PC-3 (cell line): ENCODE measurements around the gene TRPV5. TPM values are rescaled to one million over a fixed set of nuclear protein-coding genes. Genes with fewer than 3 reads are reported as not detected.
A peak's percentile ranks its signal among the peaks of the same experiment; 100 is the strongest.

Experiments used
- ATAC-seq: fragments of 200-7000 bp; cut with Tn5 transposase; 2 replicates; pipeline ENCODE4 v1.9.1; 2020; ENCODE audit warnings: mild to moderate bottlenecking, moderate library complexity
- BruUV-seq: library from RNA; stranded (reverse); fragments of 400-500 nt; replicated peaks from 2 replicates; lab custom pipeline; 2021; lab: Mats Ljungman, UMichigan
- CTCF ChIA-PET: fragments of 300-600 bp; sonication (Branson Sonifier 250); formaldehyde crosslinking; loops from one replicate; lab custom pipeline; 2022; ENCODE audit warnings: antibody characterized with exemption; lab: Charles Lee
- POLR2A ChIA-PET: fragments of 300-600 bp; sonication (Branson Sonifier 250); formaldehyde crosslinking; loops from one replicate; lab custom pipeline; 2022; ENCODE audit warnings: antibody characterized with exemption; ENCODE audit not compliant: unreplicated experiment; lab: Charles Lee
- DNase-seq: peaks from one replicate; pipeline ENCODE4 v3.0.0-alpha.2; 2015
- H2AFZ ChIP-seq: fragments of 300-600 bp; sonication (generic); 2 replicates; pipeline ENCODE4 v1.6.0; 2016; ENCODE audit warnings: antibody characterized with exemption, low read length
- H3F3A ChIP-seq: fragments of 300-600 bp; sonication (generic); one replicate; pipeline ENCODE4 v1.6.0; 2017; ENCODE audit warnings: antibody characterized with exemption, low read length, control low read depth, mild to moderate bottlenecking; ENCODE audit not compliant: unreplicated experiment
- H3K27ac ChIP-seq: fragments of 300-600 bp; sonication (generic); 2 replicates; pipeline ENCODE4 v1.5.1; 2016; ENCODE audit warnings: mild to moderate bottlenecking, low read length
- H3K27me3 ChIP-seq: fragments of 300-600 bp; sonication (generic); 2 replicates; pipeline ENCODE4 v1.6.1; 2016; ENCODE audit warnings: low read length, mixed read lengths
- H3K36me3 ChIP-seq: fragments of 300-600 bp; sonication (generic); 2 replicates; pipeline ENCODE4 v1.6.1; 2016; ENCODE audit warnings: low read depth, mixed run types, low read length, mixed read lengths
- H3K4me1 ChIP-seq: fragments of 300-600 bp; sonication (generic); 2 replicates; pipeline ENCODE4 v1.5.1; 2016; ENCODE audit warnings: low read length; ENCODE audit not compliant: insufficient read depth
- H3K4me2 ChIP-seq: fragments of 300-600 bp; sonication (generic); 2 replicates; pipeline ENCODE4 v1.6.0; 2016; ENCODE audit warnings: low read length
- H3K4me3 ChIP-seq: fragments of 300-600 bp; sonication (generic); 2 replicates; pipeline ENCODE4 v1.5.1; 2016; ENCODE audit warnings: mild to moderate bottlenecking, low read length, mixed read lengths
- H3K79me2 ChIP-seq: fragments of 300-600 bp; sonication (generic); 2 replicates; pipeline ENCODE4 v1.6.1; 2017; ENCODE audit warnings: low read length, mixed read lengths
- H3K9ac ChIP-seq: fragments of 300-600 bp; sonication (generic); 2 replicates; pipeline ENCODE4 v1.6.0; 2016; ENCODE audit warnings: mild to moderate bottlenecking, low read length
- H3K9me2 ChIP-seq: fragments of 300-600 bp; sonication (generic); replicated peaks from 2 replicates; pipeline ENCODE4 v1.6.1; 2016; ENCODE audit warnings: mixed run types, low read length, mixed read lengths
- H3K9me3 ChIP-seq: fragments of 300-600 bp; sonication (generic); 2 replicates; pipeline ENCODE4 v1.6.1; 2016; ENCODE audit warnings: low read length, mixed read lengths
- H4K20me1 ChIP-seq: fragments of 300-600 bp; sonication (generic); 2 replicates; pipeline ENCODE4 v1.6.1; 2016; ENCODE audit warnings: low read length, mixed read lengths
- CTCF ChIP-seq: fragments of 300-600 bp; sonication (generic); conservative IDR thresholded peaks from 2 replicates; pipeline ENCODE4 v1.5.1; 2017; ENCODE audit warnings: antibody characterized with exemption, low read depth, mild to moderate bottlenecking, low read length
- EZH2 ChIP-seq: fragments of 300-600 bp; sonication (generic); IDR thresholded peaks from one replicate; pipeline ENCODE4 v1.6.1; 2017; ENCODE audit warnings: antibody characterized with exemption, mild to moderate bottlenecking, low read length; ENCODE audit not compliant: unreplicated experiment
- EZH2phosphoT487 ChIP-seq: fragments of 300-600 bp; sonication (generic); IDR thresholded peaks from 2 replicates; pipeline ENCODE4 v1.6.1; 2018; ENCODE audit warnings: mild to moderate bottlenecking, antibody characterized with exemption, low read length, borderline replicate concordance
- intact Hi-C: fragments of 100-400 bp; cut with micrococcal nuclease; formaldehyde crosslinking; loops from 2 replicates; pipeline ENCODE4 v1.9.0; 2023
- total RNA-seq: library from RNA; depleted of rRNA; stranded (reverse); fragments of >200 nt; gene quantifications from 2 replicates; pipeline ENCODE4 v1.2.3, GENCODE V29; 2014

The TRPV5 gene
- total RNA-seq, 1 experiment from 2014 or later, result not detected

- Histone ChIP-seq H2AFZ (no peak overlapping the region), H3K79me2 (no peaks in the 10 kb centered on the region), H3K9me3 (no peaks in the 10 kb centered on the region), H3F3A (no peaks in the 10 kb centered on the region), H3K27ac (no peak overlapping the region), H3K4me3 (no peak overlapping the region), H3K27me3 (peaks cover 36% of the 10 kb centered on the region), H3K36me3 (no peaks in the 10 kb centered on the region), H4K20me1 (no peaks in the 10 kb centered on the region), H3K9me2 (no peaks in the 10 kb centered on the region), H3K9ac (no peak overlapping the region), H3K4me1 (no peaks in the 10 kb centered on the region), H3K4me2 (no peak overlapping the region)
- TF ChIP-seq EZH2phosphoT487 (no peak), CTCF (no peak), EZH2 (no peak)
- no peak for DNase-seq
- intact Hi-C loops, result no loop called here
- BruUV-seq, result no TSS peak
- ChIA-PET POLR2A (no interaction called here), CTCF (no interaction called here)
- ATAC-seq, result 0 out of 2 replicates have a peak, but pooled peaks have one; percentile 15
These were observed 1.0 kb downstream of the TRPV5 start for GRCh38 chr7:142932386-142933091.

GRCh38 chr7:142930126-142930730 lies 3.3 kb downstream of the TRPV5 start:
- CTCF ChIA-PET, result no interaction called here
- intact Hi-C loops, result no loop called here
- BruUV-seq, result no TSS peak

GRCh38 chr7:142927949-142928348 lies 5.6 kb downstream of the TRPV5 start:
- CTCF ChIA-PET, result no interaction called here
- Histone ChIP-seq H4K20me1 (no peaks in the 10 kb centered on the region), H3K27me3 (peaks cover 38% of the 10 kb centered on the region), H3K4me1 (no peaks in the 10 kb centered on the region), H3K79me2 (no peaks in the 10 kb centered on the region), H3K4me3 (no peak overlapping the region), H3F3A (no peaks in the 10 kb centered on the region), H3K27ac (no peak overlapping the region), H3K9me2 (no peaks in the 10 kb centered on the region), H3K9me3 (no peaks in the 10 kb centered on the region), H3K36me3 (no peaks in the 10 kb centered on the region), H2AFZ (no peak overlapping the region), H3K4me2 (no peak overlapping the region), H3K9ac (no peak overlapping the region)
- TF ChIP-seq CTCF (no peak), EZH2 (no peak), EZH2phosphoT487 (no peak)
- BruUV-seq, result no TSS peak
- intact Hi-C loops, result no loop called here
- DNase-seq (no peak), ATAC-seq (no peak)
- POLR2A ChIA-PET, result no interaction called here

More at GRCh38 chr7:142930126-142930730, 3.3 kb downstream of the TRPV5 start:
- Histone ChIP-seq H3K9me2 (no peaks in the 10 kb centered on the region), H2AFZ (no peak overlapping the region), H4K20me1 (no peaks in the 10 kb centered on the region), H3K4me1 (no peaks in the 10 kb centered on the region), H3K9me3 (no peaks in the 10 kb centered on the region), H3K79me2 (no peaks in the 10 kb centered on the region), H3K36me3 (no peaks in the 10 kb centered on the region), H3K27me3 (peaks cover 34% of the 10 kb centered on the region), H3K9ac (no peak overlapping the region), H3F3A (no peaks in the 10 kb centered on the region), H3K4me2 (no peak overlapping the region), H3K27ac (no peak overlapping the region), H3K4me3 (no peak overlapping the region)
- POLR2A ChIA-PET, result no interaction called here
- TF ChIP-seq EZH2 (no peak), EZH2phosphoT487 (no peak)
- DNase-seq (peak; percentile 6), ATAC-seq (no peak)
